ENCODE results near the gene CSTPP1.
"Not testable (repeated sequence)": the region's sequence is repeated elsewhere in the genome, so short reads cannot be mapped to it uniquely, and the experiment has no call there.

The CSTPP1 gene

GRCh38 chr11:47052576-47052975 is 116.0 kb downstream of the CSTPP1 start:
- no peak for DNase-seq

- no peak for DNase-seq
Measured at GRCh38 chr11:47055534-47055933, 119.0 kb downstream of the CSTPP1 start.

GRCh38 chr11:47056261-47056915 is 119.8 kb downstream of the CSTPP1 start:
- DNase-seq: peak; percentile 61

- DNase-seq: peak; percentile 61
Measured at GRCh38 chr11:47057365-47057764, 120.8 kb downstream of the CSTPP1 start.

- no peak for DNase-seq
Measured at GRCh38 chr11:47060807-47061206, 124.2 kb downstream of the CSTPP1 start.

GRCh38 chr11:47061429-47062178 is 125.0 kb downstream of the CSTPP1 start:
- no peak for DNase-seq

- DNase-seq: no peak
Measured at GRCh38 chr11:47062736-47063135, 126.2 kb downstream of the CSTPP1 start.

- no peak for DNase-seq
Measured at GRCh38 chr11:47067401-47067800, 130.8 kb downstream of the CSTPP1 start.

GRCh38 chr11:47070769-47071168 is 134.2 kb downstream of the CSTPP1 start:
- no peak for DNase-seq

- DNase-seq: no peak
Measured at GRCh38 chr11:47071341-47071740, 134.8 kb downstream of the CSTPP1 start.

- no peak for DNase-seq
Measured at GRCh38 chr11:47071791-47072261, 135.3 kb downstream of the CSTPP1 start.

- no peak for DNase-seq
Measured at GRCh38 chr11:47078751-47079521, 142.4 kb downstream of the CSTPP1 start.

- not testable (repeated sequence) for DNase-seq
Measured at GRCh38 chr11:47080775-47081174, 144.2 kb downstream of the CSTPP1 start.

GRCh38 chr11:47083913-47084312 is 147.4 kb downstream of the CSTPP1 start:
- peak; percentile 46 for DNase-seq

GRCh38 chr11:47087801-47088200 is 151.2 kb downstream of the CSTPP1 start:
- DNase-seq: peak; percentile 57

- DNase-seq: no peak
Measured at GRCh38 chr11:47093541-47093940, 157.0 kb downstream of the CSTPP1 start.

GRCh38 chr11:47096871-47097270 is 160.3 kb downstream of the CSTPP1 start:
- not testable (repeated sequence) for DNase-seq

- DNase-seq: not testable (repeated sequence)
Measured at GRCh38 chr11:47098223-47098622, 161.7 kb downstream of the CSTPP1 start.

GRCh38 chr11:47099214-47099917 is 162.8 kb downstream of the CSTPP1 start:
- no peak for DNase-seq

- DNase-seq: no peak
Measured at GRCh38 chr11:47099918-47100315, 163.4 kb downstream of the CSTPP1 start.

- no peak for DNase-seq
Measured at GRCh38 chr11:47101406-47101805, 164.8 kb downstream of the CSTPP1 start.

- DNase-seq: peak; percentile 12
Measured at GRCh38 chr11:47104261-47104950, 167.8 kb downstream of the CSTPP1 start.
